ENCODE data around the gene ZXDA. TPM values are rescaled to one million over a fixed set of nuclear protein-coding genes. Genes with fewer than 3 reads are reported as not detected.

Gene ZXDA
- total RNA-seq, 4 donors from 2014 or later, result 1.3 to 6.1 (median 1.4) TPM

DNA sequence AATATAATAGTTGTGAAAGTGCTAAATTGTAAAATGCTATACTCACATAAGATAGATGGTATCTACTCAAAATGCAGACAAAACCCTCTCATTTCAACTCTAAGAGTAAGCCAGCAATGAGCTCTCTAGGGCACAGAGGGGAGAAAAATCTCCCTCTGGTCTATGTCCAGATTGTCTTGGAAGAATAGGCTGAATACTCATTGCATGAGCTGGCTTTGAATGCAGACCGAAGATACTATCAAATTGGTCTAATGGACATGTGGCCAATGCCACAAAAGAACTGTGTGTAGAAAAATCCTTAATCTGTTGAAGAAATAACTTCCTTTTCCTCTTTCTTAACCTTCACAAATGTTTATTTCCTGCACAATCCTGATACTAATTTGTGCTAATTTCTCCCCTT is 3.5 kb downstream of the ZXDA start:
- TF ChIP-seq POLR2A (IDR thresholded peaks at IDR 0.05), result no peak
- TF ChIP-seq, protein P1, sequence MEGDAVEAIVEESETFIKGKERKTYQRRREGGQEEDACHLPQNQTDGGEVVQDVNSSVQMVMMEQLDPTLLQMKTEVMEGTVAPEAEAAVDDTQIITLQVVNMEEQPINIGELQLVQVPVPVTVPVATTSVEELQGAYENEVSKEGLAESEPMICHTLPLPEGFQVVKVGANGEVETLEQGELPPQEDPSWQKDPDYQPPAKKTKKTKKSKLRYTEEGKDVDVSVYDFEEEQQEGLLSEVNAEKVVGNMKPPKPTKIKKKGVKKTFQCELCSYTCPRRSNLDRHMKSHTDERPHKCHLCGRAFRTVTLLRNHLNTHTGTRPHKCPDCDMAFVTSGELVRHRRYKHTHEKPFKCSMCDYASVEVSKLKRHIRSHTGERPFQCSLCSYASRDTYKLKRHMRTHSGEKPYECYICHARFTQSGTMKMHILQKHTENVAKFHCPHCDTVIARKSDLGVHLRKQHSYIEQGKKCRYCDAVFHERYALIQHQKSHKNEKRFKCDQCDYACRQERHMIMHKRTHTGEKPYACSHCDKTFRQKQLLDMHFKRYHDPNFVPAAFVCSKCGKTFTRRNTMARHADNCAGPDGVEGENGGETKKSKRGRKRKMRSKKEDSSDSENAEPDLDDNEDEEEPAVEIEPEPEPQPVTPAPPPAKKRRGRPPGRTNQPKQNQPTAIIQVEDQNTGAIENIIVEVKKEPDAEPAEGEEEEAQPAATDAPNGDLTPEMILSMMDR (IDR thresholded peaks at IDR 0.05), result no peak
- intact Hi-C loops (cut with DNase I), result no loop called here
- Histone ChIP-seq H3K27me3 (no peaks in the 10 kb centered on the region), H3K36me3 (no peaks in the 10 kb centered on the region), H3K27ac (peak overlapping the region in 2 of 4 donors; percentile 7 to 29), H3K9me3 (no peaks in the 10 kb centered on the region), H3K4me1 (peaks cover 0 to 30% (median 0%) of the 10 kb centered on the region in 3 donors), H3K4me3 (peak overlapping the region in 1 of 4 donors; percentile 27)
- DNase-seq, result no peak
- WGBS, 2 donors, result 13 to 48% methylated on average over 1 of the region's 1 CpG

DNA sequence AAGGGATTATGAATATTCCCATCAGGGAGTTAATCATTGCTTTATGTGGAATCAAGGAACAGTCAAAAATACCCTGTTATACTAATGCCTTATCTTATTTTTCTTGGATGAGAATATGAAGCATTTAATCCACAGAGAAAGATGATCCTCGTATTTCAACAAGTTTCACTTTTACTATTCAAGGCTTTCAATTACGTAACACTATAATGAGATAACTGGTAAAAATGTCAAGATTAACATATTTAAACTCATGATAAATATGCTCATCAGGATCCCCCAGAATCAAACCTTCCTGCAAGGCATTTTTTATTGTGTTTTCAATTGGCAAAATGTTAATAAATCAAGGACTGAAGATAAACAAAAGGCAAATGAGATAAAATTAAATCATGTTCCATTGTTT is 5.1 kb downstream of the ZXDA start:
- TF ChIP-seq POLR2A (IDR thresholded peaks at IDR 0.05), result no peak
- TF ChIP-seq, protein P1 (IDR thresholded peaks at IDR 0.05), result no peak
- peak overlapping the region in 3 of 4 donors; percentile 7 to 54 (median 30) for H3K27ac ChIP-seq

GRCh38 chrX:57904176-57904880 is 5.9 kb downstream of the ZXDA start:
- Histone ChIP-seq H3K4me1 (peaks cover 0 to 28% (median 0%) of the 10 kb centered on the region in 3 donors), H3K36me3 (no peaks in the 10 kb centered on the region), H3K4me3 (no peak overlapping the region), H3K27ac (no peak overlapping the region), H3K27me3 (no peaks in the 10 kb centered on the region), H3K9me3 (no peaks in the 10 kb centered on the region)
- intact Hi-C loops (cut with DNase I), result no loop called here
- no peak for DNase-seq
- 79 to 86% methylated on average over 6 to 7 of the region's 7 CpGs for WGBS, 2 donors
- TF ChIP-seq, protein P1 (IDR thresholded peaks at IDR 0.05), result no peak
- no peak for TF ChIP-seq POLR2A (IDR thresholded peaks at IDR 0.05)

More for the DNA sequence above, 5.1 kb downstream of the ZXDA start:
- no peak for DNase-seq
- Histone ChIP-seq H3K9me3 (no peaks in the 10 kb centered on the region), H3K27me3 (no peaks in the 10 kb centered on the region), H3K4me3 (peak overlapping the region in 1 of 4 donors; percentile 45), H3K36me3 (no peaks in the 10 kb centered on the region), H3K4me1 (peaks cover 0 to 25% (median 0%) of the 10 kb centered on the region in 3 donors)
- intact Hi-C loops (cut with DNase I), result no loop called here
- 8 to 27% methylated on average over 2 of the region's 2 CpGs for WGBS, 2 donors

DNA sequence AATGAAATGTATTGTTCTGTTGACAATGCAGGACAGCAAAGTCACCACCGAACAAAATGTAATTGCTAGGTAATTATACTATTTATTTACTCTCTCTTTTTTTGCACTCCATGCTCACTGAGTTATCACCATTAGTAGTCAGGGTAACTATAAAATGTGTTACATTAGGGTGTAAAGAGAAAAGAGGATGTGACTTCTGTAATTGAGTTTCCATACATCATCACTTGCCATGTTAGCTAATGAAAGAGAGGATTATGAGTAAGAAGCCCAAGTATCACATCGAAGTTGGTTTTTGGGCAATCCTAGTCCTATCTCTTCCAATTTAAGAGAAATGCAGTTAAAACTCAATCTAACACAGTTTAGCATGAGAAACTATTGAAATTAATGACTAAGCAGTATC is 7.6 kb downstream of the ZXDA start:
- no peaks in the 10 kb centered on the region for H3K9me3 ChIP-seq
- intact Hi-C loops (cut with DNase I), result no loop called here
- TF ChIP-seq, protein P1 (IDR thresholded peaks at IDR 0.05), result no peak
- no peak for TF ChIP-seq POLR2A (IDR thresholded peaks at IDR 0.05)
- DNase-seq, result no peak
- peaks cover 0 to 25% (median 0%) of the 10 kb centered on the region in 3 donors for H3K4me1 ChIP-seq
- 85 to 86% methylated on average over 2 of the region's 2 CpGs for WGBS, 2 donors
- H3K4me3 ChIP-seq, result no peak overlapping the region
- no peaks in the 10 kb centered on the region for H3K27me3 ChIP-seq
- no peaks in the 10 kb centered on the region for H3K36me3 ChIP-seq
- no peak overlapping the region for H3K27ac ChIP-seq

GRCh38 chrX:57901466-57901865 is 8.8 kb downstream of the ZXDA start:
- Histone ChIP-seq H3K27me3 (no peaks in the 10 kb centered on the region), H3K36me3 (no peaks in the 10 kb centered on the region), H3K27ac (peak overlapping the region in 1 of 4 donors; percentile 39), H3K4me1 (peaks cover 0 to 14% (median 0%) of the 10 kb centered on the region in 3 donors), H3K9me3 (no peaks in the 10 kb centered on the region), H3K4me3 (no peak overlapping the region)
- intact Hi-C loops (cut with DNase I), result no loop called here
- TF ChIP-seq POLR2A (IDR thresholded peaks at IDR 0.05), result no peak
- TF ChIP-seq, protein P1 (IDR thresholded peaks at IDR 0.05), result no peak
- WGBS, 2 donors, result 42 to 100% methylated on average over 1 of the region's 1 CpG
- no peak for DNase-seq

Data from esophagus squamous epithelium (tissue), 5 donors.